Superior temporal gyrus (tissue), 1 donor: ENCODE results near the gene MKLN1.
"Not testable (repeated sequence)": the region's sequence is repeated elsewhere in the genome, so short reads cannot be mapped to it uniquely, and the experiment has no call there.

Experiments used
- DNase-seq: peaks from one replicate; pipeline ENCODE4 v3.0.0-alpha.2; 2016; ENCODE audit errors: extremely low spot score

The MKLN1 gene

DNA sequence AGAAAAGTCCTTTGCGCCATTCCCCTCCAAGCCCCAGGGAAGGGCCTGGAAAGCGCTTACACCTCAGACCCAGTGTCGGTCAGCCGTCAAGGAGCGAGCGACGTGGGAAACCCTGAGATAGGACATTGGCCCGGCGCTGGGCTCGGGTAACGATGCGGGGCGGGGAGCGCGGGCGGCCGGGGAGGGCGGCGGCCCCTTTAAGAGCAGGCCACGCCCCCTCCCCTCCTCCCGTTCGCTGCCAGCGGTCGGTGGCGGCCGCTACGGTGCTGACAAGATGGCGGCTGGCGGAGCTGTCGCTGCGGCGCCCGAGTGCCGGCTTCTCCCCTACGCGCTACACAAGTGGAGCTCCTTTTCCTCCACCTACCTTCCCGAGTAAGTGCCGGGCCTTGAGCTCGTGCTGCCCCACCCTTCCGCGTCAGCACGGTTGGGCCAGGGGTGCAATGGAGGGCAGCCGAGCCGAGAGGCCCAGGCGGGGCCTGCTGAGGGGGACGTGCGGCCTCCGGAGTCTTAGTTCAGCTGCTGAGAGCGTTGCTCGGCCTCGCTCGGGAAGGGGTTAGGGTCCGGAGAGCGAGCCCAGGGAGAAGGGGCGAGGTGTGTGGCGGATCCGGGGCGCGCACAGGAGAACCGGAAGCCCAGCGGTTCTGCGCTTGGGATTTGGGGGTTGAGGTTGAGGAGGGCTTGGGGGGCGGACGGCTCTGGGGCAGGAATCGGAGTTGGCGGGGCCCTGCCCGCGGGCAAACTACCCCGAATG is at the start of gene MKLN1:
MKLN1 (plus strand) TSS at position 251 of the 751 bp plus-strand sequence; CDS start at position 275, 24 bp downstream.
- DNase-seq, result peak; percentile 87

DNA sequence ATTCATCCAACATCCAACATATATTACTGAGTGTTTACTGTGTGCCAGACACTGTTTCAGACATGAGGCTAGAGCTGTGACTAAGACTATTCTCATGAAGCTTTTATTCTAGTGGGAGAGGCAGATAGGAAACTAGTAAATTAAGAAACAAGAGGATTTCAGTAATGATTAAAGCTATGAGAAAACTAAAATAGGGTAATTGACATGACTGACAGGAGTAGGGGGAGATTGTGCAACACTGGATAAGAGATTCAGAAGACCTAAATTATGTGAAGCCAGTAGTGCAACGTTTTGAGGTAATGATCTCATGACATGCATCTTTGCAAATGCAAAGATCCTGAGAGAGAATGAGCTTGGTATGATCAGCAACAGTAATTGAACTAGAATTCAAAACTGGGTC is 48.6 kb upstream of the MKLN1 start:
- DNase-seq, result no peak

DNA sequence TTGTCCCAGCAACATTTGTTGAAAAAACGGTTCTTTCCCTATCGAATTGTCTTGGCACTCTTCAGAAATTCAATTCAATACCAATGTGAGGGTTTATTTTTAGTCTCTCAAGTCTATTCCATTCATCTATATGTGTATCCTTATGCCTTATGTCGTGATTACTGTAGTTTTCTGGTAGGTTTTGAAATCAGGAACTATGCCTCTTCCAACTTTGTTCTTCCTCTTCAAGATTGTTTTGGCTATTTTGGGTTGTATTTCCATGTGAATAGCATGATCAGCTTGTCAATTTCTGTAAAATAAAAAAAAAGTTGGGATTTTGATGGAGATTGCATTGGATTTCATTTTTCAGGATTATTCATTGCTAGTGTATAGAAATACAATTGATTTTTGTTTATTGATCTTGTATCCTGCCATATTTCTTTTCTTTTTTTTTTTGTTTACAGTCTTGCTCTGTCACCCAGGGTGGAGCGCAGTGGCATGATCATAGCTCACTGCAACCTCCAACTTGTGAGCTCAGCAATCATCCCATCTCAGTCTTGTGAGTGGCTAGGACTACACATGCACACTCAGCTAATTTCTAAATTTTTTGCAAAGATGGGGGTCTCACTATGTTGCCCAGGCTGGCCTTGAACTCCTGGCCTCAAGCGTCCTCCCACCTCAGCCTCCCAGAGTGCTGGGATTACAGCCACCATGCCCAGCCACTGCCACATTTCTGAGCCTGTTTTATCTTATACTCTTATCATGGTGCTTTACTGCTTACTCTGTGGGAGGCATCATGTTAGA is 46.2 kb upstream of the MKLN1 start:
- DNase-seq, result no peak

DNA sequence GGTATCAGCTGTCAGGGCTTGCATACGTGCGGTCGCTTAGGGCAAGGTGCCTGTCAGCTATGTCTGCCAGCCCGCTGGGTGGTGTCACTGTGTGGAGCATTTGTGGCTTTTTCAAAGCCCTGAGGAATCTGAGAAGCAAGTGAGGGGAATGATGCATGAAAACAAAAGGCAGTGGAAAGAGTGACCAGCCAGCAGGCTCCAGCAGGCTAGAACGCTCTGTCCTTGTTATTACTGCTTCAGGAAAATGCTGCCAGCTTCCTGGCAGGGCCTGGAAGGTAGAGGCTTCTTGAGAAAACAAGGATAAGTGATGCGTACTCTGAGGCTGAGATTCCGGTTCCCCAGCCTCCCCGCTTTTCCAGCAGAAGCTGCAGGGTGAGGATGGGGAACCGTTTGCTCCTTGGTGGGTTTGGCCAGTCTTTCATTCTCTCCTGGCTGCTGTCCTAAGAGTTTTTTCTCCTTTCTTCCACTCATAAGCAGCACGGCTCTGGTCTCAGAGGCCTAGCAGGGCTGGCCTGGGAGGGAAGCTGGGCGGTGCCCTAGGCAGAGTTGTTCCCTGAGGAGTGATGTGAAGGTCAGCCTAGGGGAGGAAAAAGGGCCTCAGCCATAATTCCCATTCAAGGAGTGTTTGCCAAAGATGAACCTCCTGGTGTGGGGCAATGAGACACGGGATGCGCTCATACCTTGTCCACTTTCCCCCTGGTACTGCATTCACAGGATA is 42.8 kb upstream of the MKLN1 start:
- DNase-seq, result no peak

DNA sequence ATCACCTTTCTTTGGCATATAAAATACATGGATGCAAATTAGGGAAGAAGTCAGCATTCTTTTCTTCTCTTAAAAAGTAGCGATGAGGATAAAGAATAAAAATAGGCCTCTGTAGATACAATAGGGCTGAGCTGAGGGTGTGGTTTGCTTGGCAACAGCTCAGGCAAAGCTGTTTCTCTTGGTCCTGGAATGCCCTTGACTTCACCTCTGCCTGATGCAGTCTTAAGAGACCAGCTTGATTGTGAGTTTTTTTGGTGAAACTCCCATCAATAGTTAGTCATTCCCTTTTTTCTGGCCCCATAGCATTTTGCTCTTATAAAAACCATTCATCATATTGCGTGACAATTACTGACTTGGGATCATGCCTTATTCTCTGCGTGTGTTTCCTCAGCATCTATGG is 42.1 kb upstream of the MKLN1 start:
- no peak for DNase-seq

DNA sequence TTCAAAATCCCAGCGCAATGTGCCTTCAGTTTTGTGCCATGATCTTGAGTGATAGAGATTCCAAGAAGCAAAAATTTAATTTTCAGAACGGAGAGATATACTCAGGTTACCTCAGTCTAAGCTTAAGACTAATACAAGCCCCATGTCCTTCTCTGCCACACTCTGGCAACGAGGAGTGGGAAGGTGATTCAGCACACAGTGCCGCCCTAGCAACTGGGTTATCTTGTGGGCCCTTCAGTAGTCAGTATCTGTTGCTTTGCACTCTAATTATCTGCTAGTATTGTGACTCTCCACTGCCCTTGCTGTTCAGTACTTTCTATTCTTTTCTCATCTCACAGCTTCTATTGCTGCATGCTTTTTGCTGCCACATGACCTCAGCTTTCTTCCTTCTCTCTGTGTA is 39.2 kb upstream of the MKLN1 start:
- no peak for DNase-seq

DNA sequence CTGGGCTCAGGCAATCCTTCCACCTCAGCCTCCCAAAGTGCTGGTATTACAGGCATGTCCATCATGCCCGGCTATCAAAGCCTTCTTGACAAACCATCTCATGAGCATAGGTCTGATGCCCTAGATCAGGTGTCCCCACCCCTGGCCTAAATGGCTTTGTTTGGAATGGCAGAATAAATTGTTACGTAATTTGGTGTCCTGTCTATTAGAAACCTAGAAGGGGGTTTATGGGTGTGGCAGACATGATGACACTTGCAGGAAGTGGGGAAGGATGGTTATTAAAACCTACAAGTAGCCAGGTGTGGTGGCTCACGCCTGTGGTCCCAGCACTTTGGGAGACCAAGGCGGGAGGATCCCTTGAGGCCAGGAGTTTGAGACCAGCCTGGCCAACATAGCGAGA is 38.6 kb upstream of the MKLN1 start:
- no peak for DNase-seq

DNA sequence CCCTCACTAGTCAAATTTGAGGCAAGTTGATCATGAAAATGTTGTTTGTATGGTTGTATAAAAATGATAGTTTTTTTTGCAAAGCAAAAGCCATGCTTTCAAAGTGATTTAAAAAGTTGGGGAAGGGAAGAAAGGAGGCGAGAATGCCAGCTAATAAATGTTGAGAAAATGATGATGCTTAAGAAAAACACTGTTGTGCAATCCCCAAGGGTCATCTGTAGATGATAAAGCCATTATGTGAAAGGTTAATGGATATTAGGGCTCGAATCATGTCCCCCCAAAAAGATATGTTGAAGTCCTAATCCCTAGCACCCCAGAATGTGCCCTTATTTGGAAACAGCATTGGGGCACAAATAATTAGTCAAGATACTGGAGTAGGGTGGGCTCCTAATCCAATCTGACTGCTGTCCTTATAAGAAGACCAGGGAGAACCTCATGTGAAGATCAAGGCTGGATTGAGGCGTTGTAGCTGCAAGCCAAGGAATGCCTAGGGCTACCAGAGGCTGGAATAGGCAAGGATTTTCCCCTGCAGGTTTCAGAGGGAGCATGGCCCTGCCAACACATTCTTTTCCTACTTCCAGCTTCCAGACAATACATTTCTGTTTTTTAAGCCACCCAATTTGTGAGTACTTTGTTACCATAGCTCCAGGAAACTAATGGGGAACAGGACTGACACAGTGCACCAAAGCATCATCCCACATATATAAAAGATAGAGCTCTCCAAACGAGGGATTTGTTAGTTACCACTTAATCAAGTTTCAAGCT is 35.4 kb upstream of the MKLN1 start:
- DNase-seq, result no peak

DNA sequence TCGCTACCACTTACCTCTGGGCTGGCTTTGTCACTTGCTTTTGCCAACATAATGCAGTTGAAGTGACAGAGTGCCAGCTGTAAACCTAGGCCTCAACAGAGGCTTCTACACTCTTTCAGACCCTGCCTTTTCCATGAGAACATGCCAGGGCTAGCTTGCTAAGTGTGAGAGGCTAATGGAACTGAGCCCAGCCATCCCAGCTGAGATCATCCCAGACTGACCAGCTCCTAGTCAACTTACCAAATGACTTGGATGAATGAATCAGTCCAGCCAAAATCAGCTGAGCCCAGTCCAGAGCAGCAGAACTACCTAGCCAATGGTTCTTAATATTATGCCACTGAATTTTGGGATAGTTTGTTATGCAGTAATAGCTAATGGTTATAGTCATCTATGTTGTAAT is 34.7 kb upstream of the MKLN1 start:
- no peak for DNase-seq

DNA sequence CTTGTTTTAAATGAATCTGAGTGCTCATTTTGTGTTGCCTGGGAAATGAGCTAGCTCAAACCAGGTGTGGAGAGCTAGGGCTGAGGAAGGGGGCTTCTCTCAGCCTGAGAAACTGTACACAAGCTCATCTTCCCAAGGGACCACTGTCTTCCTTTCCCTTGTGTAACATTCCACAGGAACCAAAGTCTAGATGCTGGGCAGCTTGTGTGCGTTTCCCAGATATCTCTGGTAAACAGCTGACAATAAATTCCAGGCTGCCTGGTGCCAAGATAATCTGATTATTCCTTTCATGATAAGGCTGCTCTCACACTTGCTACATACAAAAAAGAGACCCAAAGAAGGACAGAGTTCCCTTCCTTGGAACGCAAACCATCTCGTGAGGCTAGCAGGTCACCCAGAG is 33.1 kb upstream of the MKLN1 start:
- no peak for DNase-seq

DNA sequence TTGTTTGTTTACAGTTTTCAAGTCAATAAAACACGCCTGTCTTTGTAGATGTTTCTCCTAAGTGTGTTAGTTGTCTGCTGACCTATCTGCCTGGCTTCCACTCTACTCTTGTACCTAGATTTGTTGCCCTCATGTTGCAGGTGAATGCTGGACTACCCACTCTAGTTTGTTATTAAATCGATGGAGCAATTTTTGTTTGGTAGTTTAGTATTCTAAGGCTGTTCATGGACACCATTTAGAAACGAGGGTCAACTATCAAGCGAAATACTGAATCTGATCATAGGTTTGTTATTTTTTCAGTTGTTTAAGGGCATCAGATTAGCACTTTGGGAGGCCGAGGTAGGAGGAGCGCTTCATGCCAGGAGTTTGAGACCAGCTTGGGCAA is 29.1 kb upstream of the MKLN1 start:
- no peak for DNase-seq

DNA sequence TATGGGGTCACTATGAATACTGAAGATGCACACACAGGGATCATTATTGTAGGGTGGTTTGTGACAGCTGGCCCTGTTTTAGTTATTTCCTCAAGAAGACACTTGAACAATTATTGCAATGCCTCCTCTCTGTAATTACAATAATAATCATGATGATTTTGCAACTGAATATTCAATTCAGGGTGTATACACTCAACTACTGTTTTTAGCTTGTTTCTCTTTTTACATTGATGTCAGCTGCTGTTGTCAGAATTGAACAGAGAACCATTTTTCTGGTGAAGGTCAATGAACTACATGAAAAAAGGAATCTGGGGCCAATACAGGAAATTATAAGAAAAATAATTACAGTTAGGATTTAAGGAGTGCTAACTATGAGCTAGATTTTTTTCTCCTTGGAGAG is 28.6 kb upstream of the MKLN1 start:
- no peak for DNase-seq

DNA sequence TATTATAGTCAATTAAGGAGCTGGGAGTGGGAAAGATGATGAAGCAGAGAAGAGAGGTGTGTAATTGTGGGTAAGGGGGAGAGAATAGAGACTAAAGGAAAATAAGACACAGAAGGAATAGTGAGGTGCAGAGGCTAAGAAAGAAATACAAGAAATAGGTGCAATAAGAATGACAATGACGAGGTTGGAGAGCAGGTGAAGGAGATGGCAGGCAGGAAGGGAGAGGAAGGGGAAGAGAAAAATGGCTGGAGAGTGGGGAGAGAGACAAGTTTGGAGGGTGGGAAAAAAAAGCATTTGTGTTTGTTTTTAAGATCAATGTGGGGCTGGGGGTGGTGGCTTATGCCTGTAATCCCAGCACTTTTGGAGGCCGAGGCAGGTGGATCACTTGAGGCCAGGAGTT is 27.6 kb upstream of the MKLN1 start:
- DNase-seq, result no peak

DNA sequence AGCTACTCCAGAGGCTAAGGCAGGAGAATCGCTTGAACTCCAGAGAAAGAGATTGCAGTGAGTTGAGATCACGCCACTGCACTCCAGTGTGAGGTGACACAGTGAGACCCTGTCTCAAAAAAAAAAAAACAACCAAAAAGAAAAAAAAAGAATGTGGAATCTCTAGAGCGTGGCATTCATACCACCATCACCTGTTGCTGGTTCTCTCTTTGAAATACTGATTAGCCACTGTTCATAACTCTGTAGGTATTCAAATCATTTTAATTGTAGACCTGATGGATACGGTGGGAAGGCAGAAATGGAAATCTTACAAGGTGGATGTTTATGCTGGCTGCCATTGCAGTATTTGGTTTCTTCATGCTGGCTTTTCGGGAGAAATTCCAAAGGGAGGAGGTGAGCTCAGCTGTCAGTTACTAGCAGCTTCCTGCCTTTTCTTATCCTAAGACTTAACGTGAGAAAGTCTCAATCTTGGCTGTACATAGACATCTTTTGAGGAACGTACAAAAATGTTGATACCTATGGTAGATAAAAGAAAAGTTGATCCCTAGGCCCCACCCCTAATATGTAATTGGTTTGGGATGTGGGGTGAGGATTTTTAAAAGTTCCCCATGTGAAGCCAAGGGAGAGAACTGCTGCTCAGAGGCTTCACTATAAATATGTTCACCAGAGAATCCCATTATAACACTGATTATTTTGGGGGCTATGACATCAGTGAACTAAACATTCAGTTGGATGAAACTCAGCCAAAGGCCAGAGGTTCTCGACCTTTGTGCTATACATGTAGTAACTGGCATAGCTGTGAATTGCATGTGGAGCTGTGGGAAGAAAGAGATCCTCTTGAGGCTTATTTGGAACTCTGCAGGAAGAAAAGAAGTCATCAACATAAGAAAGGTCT is 26.9 kb upstream of the MKLN1 start:
- no peak for DNase-seq

DNA sequence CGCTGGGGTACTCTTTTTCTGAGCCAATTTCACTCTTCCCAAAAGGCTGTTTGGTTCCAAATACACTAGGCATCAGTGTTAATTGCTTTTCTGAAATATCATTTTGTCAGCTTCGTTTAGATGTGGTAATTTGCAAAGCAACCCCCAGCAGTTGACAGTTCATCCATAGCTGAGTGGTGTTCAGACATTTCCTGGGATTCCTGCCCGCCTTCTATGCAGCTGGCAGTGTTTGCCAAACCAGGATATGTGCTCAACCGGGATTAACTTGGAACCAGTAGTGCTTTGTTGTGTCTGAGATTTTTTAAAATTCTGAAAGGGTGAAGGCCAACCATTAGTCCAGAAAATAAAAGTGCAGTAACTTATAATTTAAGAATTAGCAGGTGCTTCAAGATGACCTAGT is 25.2 kb upstream of the MKLN1 start:
- DNase-seq, result no peak

DNA sequence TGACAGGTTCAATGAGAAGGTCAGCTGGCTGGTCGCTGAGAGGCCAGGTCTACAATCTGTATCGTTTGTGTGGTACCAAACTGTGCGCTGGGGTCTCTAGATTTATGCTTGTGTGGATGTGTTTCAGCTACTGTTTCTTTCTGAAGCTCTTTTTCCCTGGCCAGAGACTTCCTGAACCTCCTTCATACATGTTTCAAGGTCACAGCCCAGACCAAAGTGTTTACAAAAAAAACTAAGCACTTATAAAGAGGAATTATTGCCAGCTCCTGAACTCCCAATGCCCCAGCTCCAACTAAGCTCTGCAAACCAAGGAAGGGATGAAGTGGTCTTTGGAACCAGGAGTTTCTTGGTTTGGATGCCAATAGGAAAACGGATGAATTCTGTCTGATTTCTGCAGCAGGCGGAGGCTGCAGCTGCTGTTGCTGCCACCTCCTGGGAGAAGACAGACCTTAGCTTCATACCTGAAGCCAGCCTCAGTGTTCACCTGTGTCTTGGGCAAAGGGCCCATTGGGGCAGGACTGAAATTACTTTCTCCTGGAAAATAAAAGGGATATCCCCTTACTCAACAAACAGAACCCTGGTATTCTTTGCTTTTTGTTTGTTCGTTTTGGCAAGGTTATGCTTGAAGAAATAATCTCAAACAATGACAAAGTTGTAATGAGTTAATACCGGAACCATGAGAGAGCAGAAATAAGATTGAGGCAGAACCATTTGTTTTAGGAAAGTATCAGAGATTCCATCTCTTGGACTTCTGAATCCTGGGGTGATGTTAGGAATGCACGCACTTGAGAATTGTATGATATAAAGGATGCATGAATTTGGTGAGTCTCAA is 24.6 kb upstream of the MKLN1 start:
- DNase-seq, result peak; percentile 58

DNA sequence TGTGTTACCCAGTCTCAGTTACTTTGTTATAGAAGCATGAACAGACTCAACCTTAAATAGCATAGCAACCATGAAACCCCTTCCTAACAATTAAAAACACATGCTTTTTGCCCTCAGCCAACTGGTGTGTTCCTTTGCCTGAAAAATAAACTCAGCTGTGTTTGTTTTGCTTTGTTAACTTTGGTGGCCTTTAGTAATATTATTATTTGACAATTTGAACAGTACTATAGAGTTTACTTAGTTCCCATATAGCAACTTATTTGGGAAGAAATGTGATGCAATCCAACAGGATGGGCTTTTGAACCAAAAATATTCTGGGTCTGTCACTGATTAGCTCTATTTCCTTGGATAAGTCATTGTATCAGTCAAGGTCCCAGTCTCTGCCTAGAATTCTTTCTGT is 22.5 kb upstream of the MKLN1 start:
- no peak for DNase-seq

DNA sequence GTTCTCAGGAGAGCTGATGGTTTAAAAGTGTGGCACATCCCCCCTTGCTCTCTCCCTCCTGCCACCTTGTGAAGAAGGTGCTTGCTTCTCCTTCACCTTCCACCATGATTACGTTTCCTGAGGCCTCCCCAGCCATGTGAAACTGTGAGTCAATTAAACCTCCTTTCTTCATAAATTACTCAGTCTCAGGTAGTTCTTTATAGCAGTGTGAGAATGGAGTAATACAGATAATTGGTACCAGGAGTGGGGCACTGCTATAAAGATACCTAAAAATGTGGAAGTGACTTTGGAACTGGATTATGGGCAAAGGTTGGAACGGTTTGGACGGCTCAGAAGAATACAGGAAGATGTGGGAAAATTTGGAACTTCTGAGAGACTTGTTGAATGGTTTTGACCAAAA is 21.6 kb upstream of the MKLN1 start:
- not testable (repeated sequence) for DNase-seq

DNA sequence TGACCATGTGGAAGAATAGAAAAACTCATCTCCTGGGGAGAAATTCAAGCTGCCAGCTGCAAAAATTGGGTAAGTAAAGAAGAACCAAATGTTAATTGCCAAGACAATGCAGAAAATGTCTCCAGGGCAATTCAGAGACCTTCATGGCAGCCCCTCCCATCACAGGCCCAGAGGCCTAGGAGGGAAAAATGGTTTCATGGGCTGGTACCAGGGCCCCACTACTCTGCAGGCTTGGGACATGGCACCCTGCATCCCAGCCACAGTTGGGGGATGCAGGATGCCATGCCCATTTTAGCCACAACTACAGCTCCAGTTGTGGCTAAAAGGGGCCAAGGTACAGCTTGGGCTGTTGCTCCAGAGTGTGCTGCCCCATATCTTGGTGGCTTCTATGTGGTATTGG is 20.9 kb upstream of the MKLN1 start:
- no peak for DNase-seq

DNA sequence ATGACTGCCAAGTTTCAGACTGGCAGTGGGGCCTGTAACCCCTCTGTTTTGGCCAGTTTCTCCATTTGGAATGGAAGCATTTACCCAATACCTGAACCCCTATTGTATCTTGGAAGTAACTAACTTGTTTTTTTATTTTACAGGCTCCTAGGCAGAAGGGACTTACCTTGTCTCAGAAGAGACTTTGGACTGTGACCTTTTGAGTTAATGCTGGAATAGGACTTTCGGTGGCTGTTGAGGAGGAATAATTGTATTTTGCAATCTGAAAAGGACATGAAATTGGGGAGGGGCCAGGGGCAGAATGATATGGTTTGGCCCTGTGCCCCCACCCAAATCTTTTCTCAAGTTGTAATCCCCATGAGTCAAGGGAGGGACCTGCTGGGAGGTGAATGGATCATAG is 20.0 kb upstream of the MKLN1 start:
- DNase-seq, result no peak
